ENCODE measurements around the gene RPL29.

GRCh38 chr3:51945926-51946705 lies 49.6 kb downstream of the RPL29 start:
- TF ChIP-seq SIN3B (IDR thresholded peaks at IDR 0.05; ENCODE audit: low read length) (no peak), TCF7L2 (IDR thresholded peaks at IDR 0.05; ENCODE audit: low read depth, low read length) (no peak), ZNF354B (CRISPR knock-in tag; IDR thresholded peaks at IDR 0.05) (no peak), FOXM1 (CRISPR knock-in tag; IDR thresholded peaks at IDR 0.05) (no peak), ZNF589 (CRISPR knock-in tag; conservative IDR thresholded peaks at IDR 0.05) (no peak), REXO4 (CRISPR knock-in tag; IDR thresholded peaks at IDR 0.05; ENCODE audit: borderline replicate concordance) (no peak), ZNF576 (CRISPR knock-in tag; IDR thresholded peaks at IDR 0.05) (no peak), NR1H2 (CRISPR knock-in tag; IDR thresholded peaks at IDR 0.05; ENCODE audit: borderline replicate concordance, low read depth) (no peak), TP53 (CRISPR knock-in tag; conservative IDR thresholded peaks at IDR 0.05) (no peak)
- TF ChIP-seq, protein P1, sequence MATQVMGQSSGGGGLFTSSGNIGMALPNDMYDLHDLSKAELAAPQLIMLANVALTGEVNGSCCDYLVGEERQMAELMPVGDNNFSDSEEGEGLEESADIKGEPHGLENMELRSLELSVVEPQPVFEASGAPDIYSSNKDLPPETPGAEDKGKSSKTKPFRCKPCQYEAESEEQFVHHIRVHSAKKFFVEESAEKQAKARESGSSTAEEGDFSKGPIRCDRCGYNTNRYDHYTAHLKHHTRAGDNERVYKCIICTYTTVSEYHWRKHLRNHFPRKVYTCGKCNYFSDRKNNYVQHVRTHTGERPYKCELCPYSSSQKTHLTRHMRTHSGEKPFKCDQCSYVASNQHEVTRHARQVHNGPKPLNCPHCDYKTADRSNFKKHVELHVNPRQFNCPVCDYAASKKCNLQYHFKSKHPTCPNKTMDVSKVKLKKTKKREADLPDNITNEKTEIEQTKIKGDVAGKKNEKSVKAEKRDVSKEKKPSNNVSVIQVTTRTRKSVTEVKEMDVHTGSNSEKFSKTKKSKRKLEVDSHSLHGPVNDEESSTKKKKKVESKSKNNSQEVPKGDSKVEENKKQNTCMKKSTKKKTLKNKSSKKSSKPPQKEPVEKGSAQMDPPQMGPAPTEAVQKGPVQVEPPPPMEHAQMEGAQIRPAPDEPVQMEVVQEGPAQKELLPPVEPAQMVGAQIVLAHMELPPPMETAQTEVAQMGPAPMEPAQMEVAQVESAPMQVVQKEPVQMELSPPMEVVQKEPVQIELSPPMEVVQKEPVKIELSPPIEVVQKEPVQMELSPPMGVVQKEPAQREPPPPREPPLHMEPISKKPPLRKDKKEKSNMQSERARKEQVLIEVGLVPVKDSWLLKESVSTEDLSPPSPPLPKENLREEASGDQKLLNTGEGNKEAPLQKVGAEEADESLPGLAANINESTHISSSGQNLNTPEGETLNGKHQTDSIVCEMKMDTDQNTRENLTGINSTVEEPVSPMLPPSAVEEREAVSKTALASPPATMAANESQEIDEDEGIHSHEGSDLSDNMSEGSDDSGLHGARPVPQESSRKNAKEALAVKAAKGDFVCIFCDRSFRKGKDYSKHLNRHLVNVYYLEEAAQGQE (IDR thresholded peaks at IDR 0.05; ENCODE audit: borderline replicate concordance in 1 of 2, low read depth in 1 of 2, low read length in 2 of 2) = no peak
- TF ChIP-seq, protein P2, sequence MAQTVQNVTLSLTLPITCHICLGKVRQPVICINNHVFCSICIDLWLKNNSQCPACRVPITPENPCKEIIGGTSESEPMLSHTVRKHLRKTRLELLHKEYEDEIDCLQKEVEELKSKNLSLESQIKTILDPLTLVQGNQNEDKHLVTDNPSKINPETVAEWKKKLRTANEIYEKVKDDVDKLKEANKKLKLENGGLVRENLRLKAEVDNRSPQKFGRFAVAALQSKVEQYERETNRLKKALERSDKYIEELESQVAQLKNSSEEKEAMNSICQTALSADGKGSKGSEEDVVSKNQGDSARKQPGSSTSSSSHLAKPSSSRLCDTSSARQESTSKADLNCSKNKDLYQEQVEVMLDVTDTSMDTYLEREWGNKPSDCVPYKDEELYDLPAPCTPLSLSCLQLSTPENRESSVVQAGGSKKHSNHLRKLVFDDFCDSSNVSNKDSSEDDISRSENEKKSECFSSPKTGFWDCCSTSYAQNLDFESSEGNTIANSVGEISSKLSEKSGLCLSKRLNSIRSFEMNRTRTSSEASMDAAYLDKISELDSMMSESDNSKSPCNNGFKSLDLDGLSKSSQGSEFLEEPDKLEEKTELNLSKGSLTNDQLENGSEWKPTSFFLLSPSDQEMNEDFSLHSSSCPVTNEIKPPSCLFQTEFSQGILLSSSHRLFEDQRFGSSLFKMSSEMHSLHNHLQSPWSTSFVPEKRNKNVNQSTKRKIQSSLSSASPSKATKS (CRISPR knock-in tag; IDR thresholded peaks at IDR 0.05) = no peak

Measured in HepG2 (cell line).